ENCODE measurements around the gene DENND11. TPM values are rescaled to one million over a fixed set of nuclear protein-coding genes. Genes with fewer than 3 reads are reported as not detected.

DENND11 gene
- total and polyA plus RNA-seq, 10 of the 15 experiments (the other 5 are each of a cell fraction or from before 2014, with no cell fraction given) = 2.7 to 47.0 (median 26.6) TPM

DNA sequence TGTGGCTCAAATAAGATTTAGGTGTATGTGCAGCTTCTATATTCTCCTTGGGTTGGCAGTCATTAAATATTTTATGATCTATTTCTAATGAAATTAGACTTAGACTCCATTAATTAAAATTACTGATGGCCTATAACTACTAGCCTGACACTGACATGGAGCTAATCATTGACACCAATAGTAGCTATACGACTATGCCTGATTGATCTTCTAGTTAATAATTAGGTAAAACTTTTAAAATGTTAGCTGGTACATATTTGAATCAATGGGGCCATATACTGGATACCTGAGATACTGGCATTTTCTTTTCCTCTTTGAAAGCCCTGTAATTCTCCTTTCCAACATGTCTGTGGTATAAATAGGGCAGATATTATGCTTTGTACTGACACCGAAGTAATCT is 20.6 kb upstream of the DENND11 start:
- H3K4me3 ChIP-seq = no peak overlapping the region
- FAIRE-seq (no peak), ATAC-seq (no peak; the same call in 2 of the 3 replicates), DNase-seq (ENCODE audit: low read depth, low spot score) (no peak)
- H3K9ac ChIP-seq (ENCODE audit: control insufficient read depth, insufficient read depth, low read length) = no peak overlapping the region
- H4K20me1 ChIP-seq (ENCODE audit: control insufficient read depth, insufficient read depth) = no peaks in the 10 kb centered on the region
- ChIA-PET POLR2A (no interaction called here), RAD21 (ENCODE audit: unreplicated experiment) (no interaction called here), CTCF (interaction anchor here (0.8 to 1.1 kb wide), 4 partner anchors 11 to 73 kb away, joined by 3 to 5 read pairs (median 4); partner anchors contain the start of gene SSBP1), SMC1A (ENCODE audit: uncharacterized antibody, unreplicated experiment) (interaction anchor here (0.6 to 1.0 kb wide), 2 partner anchors 24 to 68 kb away, joined by 3 read pairs; no protein-coding TSS in a partner anchor)
- BruUV-seq (replicated peaks) = no TSS peak
- no peak overlapping the region for H3K4me2 ChIP-seq (ENCODE audit: control insufficient read depth, insufficient read depth)
- no peaks in the 10 kb centered on the region for H3K4me1 ChIP-seq (ENCODE audit: control insufficient read depth, insufficient read depth, low read length)
- H3K27me3 ChIP-seq (replicated peaks in 1 of 2; ENCODE audit: control insufficient read depth in 2 of 2, insufficient read depth in 2 of 2, low read length in 1 of 2) = no peaks in the 10 kb centered on the region
- H3K27ac ChIP-seq (ENCODE audit: control insufficient read depth, insufficient read depth) = no peak overlapping the region
- in situ Hi-C loops (cut with MboI) = no loop called here
- H3K79me2 ChIP-seq (ENCODE audit: control insufficient read depth, insufficient read depth, low read length) = no peaks in the 10 kb centered on the region
- no peaks in the 10 kb centered on the region for H3K9me3 ChIP-seq (replicated peaks; ENCODE audit: control insufficient read depth, insufficient read depth, low read length)
- no peaks in the 10 kb centered on the region for H3K36me3 ChIP-seq (ENCODE audit: control insufficient read depth in 2 of 2, insufficient read depth in 2 of 2, low read length in 1 of 2)
- intact Hi-C loops (cut with micrococcal nuclease; ENCODE audit: unreplicated experiment) = no loop called here
- H2AFZ ChIP-seq (ENCODE audit: control insufficient read depth, low read depth, low read length) = no peak overlapping the region
- WGBS (ENCODE audit: insufficient coverage, insufficient replicate concordance, low lambda C conversion rate, missing lambda C conversion rate) = 50% methylated on average over 2 of the region's 2 CpGs
- TF ChIP-seq TCF3 (IDR thresholded peaks at IDR 0.05; ENCODE audit: borderline replicate concordance, insufficient read depth, low read depth, low read length) (no peak), SMARCA5 (IDR thresholded peaks at IDR 0.05) (no peak), RCOR1 (conservative IDR thresholded peaks at IDR 0.05; ENCODE audit: low read depth, low read length) (no peak), MTA2 (IDR thresholded peaks at IDR 0.05; ENCODE audit: low read depth) (no peak), CREM (IDR thresholded peaks at IDR 0.05; ENCODE audit: low read depth) (no peak), RELA (IDR thresholded peaks at IDR 0.05; ENCODE audit: borderline replicate concordance, partially characterized antibody) (no peak), SRF (IDR thresholded peaks at IDR 0.05; ENCODE audit: low read depth in 2 of 2, low read length in 2 of 2) (no peak), TAF1 (IDR thresholded peaks at IDR 0.05; ENCODE audit: borderline replicate concordance, low read depth, low read length) (no peak), POU2F2 (IDR thresholded peaks at IDR 0.05; ENCODE audit: borderline replicate concordance, low read depth, low read length) (no peak), ZBTB4 (CRISPR knock-in tag; IDR thresholded peaks at IDR 0.05) (no peak), FOXM1 (IDR thresholded peaks at IDR 0.05; ENCODE audit: low read depth, low read length) (no peak)
- TF ChIP-seq, protein P1, sequence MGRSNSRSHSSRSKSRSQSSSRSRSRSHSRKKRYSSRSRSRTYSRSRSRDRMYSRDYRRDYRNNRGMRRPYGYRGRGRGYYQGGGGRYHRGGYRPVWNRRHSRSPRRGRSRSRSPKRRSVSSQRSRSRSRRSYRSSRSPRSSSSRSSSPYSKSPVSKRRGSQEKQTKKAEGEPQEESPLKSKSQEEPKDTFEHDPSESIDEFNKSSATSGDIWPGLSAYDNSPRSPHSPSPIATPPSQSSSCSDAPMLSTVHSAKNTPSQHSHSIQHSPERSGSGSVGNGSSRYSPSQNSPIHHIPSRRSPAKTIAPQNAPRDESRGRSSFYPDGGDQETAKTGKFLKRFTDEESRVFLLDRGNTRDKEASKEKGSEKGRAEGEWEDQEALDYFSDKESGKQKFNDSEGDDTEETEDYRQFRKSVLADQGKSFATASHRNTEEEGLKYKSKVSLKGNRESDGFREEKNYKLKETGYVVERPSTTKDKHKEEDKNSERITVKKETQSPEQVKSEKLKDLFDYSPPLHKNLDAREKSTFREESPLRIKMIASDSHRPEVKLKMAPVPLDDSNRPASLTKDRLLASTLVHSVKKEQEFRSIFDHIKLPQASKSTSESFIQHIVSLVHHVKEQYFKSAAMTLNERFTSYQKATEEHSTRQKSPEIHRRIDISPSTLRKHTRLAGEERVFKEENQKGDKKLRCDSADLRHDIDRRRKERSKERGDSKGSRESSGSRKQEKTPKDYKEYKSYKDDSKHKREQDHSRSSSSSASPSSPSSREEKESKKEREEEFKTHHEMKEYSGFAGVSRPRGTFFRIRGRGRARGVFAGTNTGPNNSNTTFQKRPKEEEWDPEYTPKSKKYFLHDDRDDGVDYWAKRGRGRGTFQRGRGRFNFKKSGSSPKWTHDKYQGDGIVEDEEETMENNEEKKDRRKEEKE (IDR thresholded peaks at IDR 0.05) = no peak
- TF ChIP-seq, protein P2, sequence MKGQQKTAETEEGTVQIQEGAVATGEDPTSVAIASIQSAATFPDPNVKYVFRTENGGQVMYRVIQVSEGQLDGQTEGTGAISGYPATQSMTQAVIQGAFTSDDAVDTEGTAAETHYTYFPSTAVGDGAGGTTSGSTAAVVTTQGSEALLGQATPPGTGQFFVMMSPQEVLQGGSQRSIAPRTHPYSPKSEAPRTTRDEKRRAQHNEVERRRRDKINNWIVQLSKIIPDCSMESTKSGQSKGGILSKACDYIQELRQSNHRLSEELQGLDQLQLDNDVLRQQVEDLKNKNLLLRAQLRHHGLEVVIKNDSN (IDR thresholded peaks at IDR 0.05; ENCODE audit: borderline replicate concordance, extremely low read length, insufficient read depth, low read depth, low read length) = no peak
- TF ChIP-seq, protein P3, sequence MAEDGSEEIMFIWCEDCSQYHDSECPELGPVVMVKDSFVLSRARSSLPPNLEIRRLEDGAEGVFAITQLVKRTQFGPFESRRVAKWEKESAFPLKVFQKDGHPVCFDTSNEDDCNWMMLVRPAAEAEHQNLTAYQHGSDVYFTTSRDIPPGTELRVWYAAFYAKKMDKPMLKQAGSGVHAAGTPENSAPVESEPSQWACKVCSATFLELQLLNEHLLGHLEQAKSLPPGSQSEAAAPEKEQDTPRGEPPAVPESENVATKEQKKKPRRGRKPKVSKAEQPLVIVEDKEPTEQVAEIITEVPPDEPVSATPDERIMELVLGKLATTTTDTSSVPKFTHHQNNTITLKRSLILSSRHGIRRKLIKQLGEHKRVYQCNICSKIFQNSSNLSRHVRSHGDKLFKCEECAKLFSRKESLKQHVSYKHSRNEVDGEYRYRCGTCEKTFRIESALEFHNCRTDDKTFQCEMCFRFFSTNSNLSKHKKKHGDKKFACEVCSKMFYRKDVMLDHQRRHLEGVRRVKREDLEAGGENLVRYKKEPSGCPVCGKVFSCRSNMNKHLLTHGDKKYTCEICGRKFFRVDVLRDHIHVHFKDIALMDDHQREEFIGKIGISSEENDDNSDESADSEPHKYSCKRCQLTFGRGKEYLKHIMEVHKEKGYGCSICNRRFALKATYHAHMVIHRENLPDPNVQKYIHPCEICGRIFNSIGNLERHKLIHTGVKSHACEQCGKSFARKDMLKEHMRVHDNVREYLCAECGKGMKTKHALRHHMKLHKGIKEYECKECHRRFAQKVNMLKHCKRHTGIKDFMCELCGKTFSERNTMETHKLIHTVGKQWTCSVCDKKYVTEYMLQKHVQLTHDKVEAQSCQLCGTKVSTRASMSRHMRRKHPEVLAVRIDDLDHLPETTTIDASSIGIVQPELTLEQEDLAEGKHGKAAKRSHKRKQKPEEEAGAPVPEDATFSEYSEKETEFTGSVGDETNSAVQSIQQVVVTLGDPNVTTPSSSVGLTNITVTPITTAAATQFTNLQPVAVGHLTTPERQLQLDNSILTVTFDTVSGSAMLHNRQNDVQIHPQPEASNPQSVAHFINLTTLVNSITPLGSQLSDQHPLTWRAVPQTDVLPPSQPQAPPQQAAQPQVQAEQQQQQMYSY (CRISPR knock-in tag; IDR thresholded peaks at IDR 0.05) = no peak
